Measurements from ENCODE around the gene CCDC175.

The CCDC175 gene

GRCh38 chr14:59576332-59577294, at the start of gene CCDC175:
Gene CCDC175, minus strand, starts transcription at chr14:59576812. Its CDS starts 37 bp downstream, at chr14:59576775.
- TF ChIP-seq CTCF (conservative IDR thresholded peaks at IDR 0.05; ENCODE audit: low read depth, low read length) = peak; percentile 91
- peak within 1 kb of the TSS; percentile 68 for H3K4me3 ChIP-seq (ENCODE audit: low read length)
- DNase-seq (ENCODE audit: low read depth) = peak; percentile 72

GRCh38 chr14:59622631-59623030, 46.0 kb upstream of the CCDC175 start:
- no peak overlapping the region for H3K4me3 ChIP-seq (ENCODE audit: low read length)
- DNase-seq (ENCODE audit: low read depth) = no peak

GRCh38 chr14:59619061-59619460, 42.4 kb upstream of the CCDC175 start:
- no peak for TF ChIP-seq CTCF (conservative IDR thresholded peaks at IDR 0.05; ENCODE audit: low read depth, low read length)
- DNase-seq (ENCODE audit: low read depth) = no peak
- H3K4me3 ChIP-seq (ENCODE audit: low read length) = no peak overlapping the region

More at GRCh38 chr14:59622631-59623030, 46.0 kb upstream of the CCDC175 start:
- no peak for TF ChIP-seq CTCF (conservative IDR thresholded peaks at IDR 0.05; ENCODE audit: low read depth, low read length)

GRCh38 chr14:59601056-59601455, 24.4 kb upstream of the CCDC175 start:
- no peak overlapping the region for H3K4me3 ChIP-seq (ENCODE audit: low read length)
- no peak for DNase-seq (ENCODE audit: low read depth)
- TF ChIP-seq CTCF (conservative IDR thresholded peaks at IDR 0.05; ENCODE audit: low read depth, low read length) = no peak

GRCh38 chr14:59600211-59600945, 23.8 kb upstream of the CCDC175 start:
- no peak for TF ChIP-seq CTCF (conservative IDR thresholded peaks at IDR 0.05; ENCODE audit: low read depth, low read length)

GRCh38 chr14:59595071-59595470, 18.5 kb upstream of the CCDC175 start:
- no peak for DNase-seq (ENCODE audit: low read depth)
- TF ChIP-seq CTCF (conservative IDR thresholded peaks at IDR 0.05; ENCODE audit: low read depth, low read length) = no peak
- no peak overlapping the region for H3K4me3 ChIP-seq (ENCODE audit: low read length)

More at GRCh38 chr14:59600211-59600945, 23.8 kb upstream of the CCDC175 start:
- no peak overlapping the region for H3K4me3 ChIP-seq (ENCODE audit: low read length)
- DNase-seq (ENCODE audit: low read depth) = no peak
